IMR-90 (cell line): ENCODE data around the gene GATA2. TPM values are rescaled to one million over a fixed set of nuclear protein-coding genes. Genes with fewer than 3 reads are reported as not detected.

Experiments
- polyA plus RNA-seq, 3 experiments: library from polyadenylated mRNA; depleted of rRNA; stranded (reverse); fragments of >200 nt; gene quantifications; 2 replicates each; pipeline ENCODE4 v1.2.3, GENCODE V29; 2012; ENCODE audit warnings: low replicate concordance in 1 of 3
- total RNA-seq: library from RNA; depleted of rRNA; stranded (reverse); fragments of >200 nt; gene quantifications from 2 replicates; pipeline ENCODE4 v1.2.3, GENCODE V29; 2012
- TF ChIP-seq, protein P1 (sequence below): fragments of 150-350 bp; IDR thresholded peaks from 2 replicates; pipeline ENCODE4 v1.6.1; 2017; ENCODE audit warnings: mild to moderate bottlenecking, antibody characterized with exemption, low read length, low read depth

The GATA2 gene
- total and polyA plus RNA-seq, 2 of the 4 experiments (the other 2 are of a cell fraction), result 2.2 to 13.5 TPM

DNA sequence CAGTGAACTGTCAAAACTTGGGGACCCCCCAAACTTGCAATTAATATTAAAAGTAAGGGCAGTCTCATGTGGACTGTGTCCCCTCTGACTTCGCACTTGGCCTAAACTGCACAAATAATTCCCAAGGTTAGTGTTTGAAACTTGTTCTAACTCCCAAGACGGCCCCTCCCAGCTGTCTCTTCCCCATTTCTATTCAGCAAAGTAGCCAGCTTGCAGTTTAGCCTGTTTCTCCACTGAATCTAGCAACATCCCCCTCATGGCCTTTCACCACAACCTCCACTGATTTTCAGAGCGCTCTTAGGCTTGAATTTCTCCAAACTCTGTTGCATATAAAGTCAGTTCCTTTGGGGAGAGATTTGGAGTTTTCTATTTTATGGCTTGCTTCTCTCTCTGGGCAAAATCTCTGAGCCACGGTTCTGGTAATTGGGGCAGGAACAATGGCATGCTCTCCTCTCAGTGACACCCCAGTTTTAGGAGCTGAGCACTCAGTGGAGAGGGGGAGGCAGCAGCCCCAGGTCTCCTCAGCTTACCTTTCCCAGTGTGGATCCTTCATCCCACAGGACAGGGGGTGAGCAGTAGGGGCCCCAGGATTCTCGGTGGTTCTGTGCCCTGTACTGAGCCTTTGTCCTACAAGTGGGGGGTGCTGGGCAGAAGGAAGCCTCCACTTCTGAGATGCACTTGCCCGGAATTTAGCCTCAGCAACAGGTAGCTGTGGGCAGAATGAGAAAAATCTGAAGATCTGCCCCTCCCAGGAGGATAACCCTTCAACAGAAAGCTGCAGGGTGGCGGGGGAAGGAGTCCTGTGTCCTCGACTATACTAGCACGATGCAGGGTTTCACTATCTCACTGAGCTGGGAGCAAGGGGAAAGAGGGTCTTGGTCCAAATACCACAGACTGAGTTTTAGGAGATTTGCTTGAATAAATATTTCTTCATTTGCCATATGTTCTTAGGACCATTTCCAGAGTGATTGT is 39.3 kb upstream of the GATA2 start (continued):
- TF ChIP-seq, protein P1, sequence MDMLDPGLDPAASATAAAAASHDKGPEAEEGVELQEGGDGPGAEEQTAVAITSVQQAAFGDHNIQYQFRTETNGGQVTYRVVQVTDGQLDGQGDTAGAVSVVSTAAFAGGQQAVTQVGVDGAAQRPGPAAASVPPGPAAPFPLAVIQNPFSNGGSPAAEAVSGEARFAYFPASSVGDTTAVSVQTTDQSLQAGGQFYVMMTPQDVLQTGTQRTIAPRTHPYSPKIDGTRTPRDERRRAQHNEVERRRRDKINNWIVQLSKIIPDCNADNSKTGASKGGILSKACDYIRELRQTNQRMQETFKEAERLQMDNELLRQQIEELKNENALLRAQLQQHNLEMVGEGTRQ, result no peak
